Dermis lymphatic vessel endothelial cell (primary cell): ENCODE results near the gene NMNAT2. TPM values are rescaled to one million over a fixed set of nuclear protein-coding genes. Genes with fewer than 3 reads are reported as not detected.

Experiments used
- total RNA-seq: library from RNA; depleted of rRNA; stranded (reverse); fragments of >200 nt; gene quantifications from 2 replicates; pipeline ENCODE4 v1.2.1, GENCODE V29; 2014

Gene NMNAT2
- 0.33 and 0.34 TPM in 2 replicates for total RNA-seq

DNA sequence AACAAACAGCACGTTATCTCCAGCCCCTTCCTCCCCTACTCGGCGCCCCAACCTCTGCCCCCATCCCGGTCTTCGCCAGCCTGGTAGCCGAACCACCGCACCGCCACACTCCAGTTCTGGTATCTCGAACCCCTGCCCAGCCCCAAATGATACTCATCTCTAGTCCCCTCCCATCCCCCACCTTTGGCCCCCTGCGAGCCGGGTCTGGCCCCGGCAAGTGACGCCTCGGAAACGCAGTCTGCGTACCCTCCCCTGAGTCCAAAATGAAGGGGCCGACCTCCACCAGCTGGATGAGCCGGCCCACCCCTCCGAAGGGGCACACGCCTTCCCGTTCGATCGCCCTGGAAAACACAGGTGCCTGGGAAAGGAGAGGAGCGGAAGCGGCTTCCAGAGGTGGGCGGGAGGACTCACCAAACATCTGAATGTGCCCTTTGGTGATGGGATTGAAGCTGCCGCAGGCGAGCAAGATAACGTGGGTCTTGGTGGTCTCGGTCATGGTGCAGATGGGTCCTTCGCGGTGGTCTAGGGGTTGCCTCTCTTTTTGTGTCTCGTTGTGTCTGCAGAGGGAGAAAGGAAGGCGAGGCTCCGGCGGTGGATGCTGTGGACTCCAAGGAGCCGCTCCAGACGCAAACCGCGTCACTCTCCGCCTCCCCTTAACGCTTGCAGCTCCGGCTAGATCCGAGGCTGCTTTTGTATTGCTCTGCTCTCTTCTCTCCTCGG lies at the start of gene NMNAT2:
TSS of gene NMNAT2 (minus strand) at position 609 of the 720 bp plus-strand sequence. CDS start at position 496, 113 bp downstream.

Other genes starting within 250 kb of the NMNAT2 start
- 0.09 and 1.5 TPM in 2 replicates for gene LAMC2, start 232.1 kb downstream of the NMNAT2 start, total RNA-seq
- gene SMG7, start 54.1 kb upstream of the NMNAT2 start, total RNA-seq, result 12.5 and 16.2 TPM in 2 replicates
- under 0.01 TPM in 1 of 2 replicates, not detected in the other for gene NCF2, start 172.1 kb upstream of the NMNAT2 start, total RNA-seq
- gene ARPC5, start 217.4 kb upstream of the NMNAT2 start, total RNA-seq, result 115 and 187 TPM in 2 replicates
- gene APOBEC4, start 234.9 kb upstream of the NMNAT2 start, total RNA-seq, result not detected in 2 replicates